IPS DF 19.7 (cell line): ENCODE data around the gene PTPRM.

Experiments
- DNase-seq: peaks from one replicate; pipeline ENCODE4 v3.0.0-alpha.2; 2013; ENCODE audit warnings: low read depth, low spot score

Gene PTPRM

GRCh38 chr18:7600036-7600435 lies 32.9 kb downstream of the PTPRM start:
- no peak for DNase-seq

GRCh38 chr18:7600528-7601245 lies 33.6 kb downstream of the PTPRM start:
- DNase-seq: no peak

DNA sequence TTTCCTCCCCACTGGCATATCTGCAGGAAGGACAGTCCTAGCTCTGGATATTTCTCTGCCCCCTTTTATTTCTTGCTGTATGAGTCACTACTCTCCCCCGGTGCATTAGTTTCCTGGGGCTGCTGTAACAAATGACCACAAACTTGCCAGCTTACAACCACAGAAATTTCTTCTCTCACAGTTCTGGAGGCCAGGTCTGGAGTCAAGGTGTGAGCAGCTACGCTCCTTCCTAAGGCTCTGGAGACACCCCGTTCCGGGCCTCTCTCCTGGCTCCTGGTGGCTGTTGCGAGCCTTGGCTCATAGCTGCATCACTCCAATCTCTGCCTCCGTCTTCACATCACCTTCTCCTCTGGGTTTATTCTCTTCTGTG lies 34.1 kb downstream of the PTPRM start:
- DNase-seq: no peak

GRCh38 chr18:7601936-7602335 lies 34.8 kb downstream of the PTPRM start:
- no peak for DNase-seq

- no peak for DNase-seq
Observed at GRCh38 chr18:7603259-7604000, 36.3 kb downstream of the PTPRM start.

DNA sequence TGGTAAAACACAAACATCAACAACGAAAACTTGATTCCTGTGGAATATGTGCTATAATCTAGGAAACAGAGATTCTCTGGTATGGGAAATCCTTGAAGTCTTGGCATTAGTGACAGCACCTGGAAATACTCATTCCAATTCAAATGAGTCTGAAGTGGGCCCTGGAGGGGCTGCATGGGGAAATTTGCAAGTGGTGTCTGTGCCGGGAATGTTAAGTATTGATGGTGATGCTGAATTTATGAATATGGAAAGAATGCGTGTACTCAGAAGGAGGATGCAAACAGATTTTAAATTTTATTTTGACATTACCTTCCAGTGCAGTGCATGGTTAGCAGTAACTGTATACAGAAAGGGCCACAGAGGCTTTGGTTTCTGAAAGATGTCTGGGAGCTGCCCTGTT lies 37.2 kb downstream of the PTPRM start:
- DNase-seq: no peak

DNA sequence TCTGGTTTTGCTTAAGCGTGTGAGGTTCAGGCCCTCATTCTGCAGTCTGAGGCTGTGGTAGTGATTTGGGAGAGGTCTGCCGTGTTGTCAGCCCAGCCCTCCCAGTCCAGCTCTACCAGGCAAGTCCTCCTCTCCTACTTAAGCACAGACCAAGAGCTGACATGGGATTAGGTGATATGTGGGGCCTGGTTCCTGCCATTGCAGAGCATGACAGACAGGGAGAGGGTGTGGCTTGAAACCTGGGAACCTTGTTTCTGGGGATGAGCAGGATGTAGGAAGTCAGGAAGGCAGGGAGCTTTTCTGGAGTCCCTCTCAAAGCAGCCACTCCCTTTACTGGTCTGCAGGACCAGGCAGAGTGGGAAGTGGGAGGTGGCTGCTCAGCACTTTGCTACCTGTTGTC lies 38.6 kb downstream of the PTPRM start:
- no peak for DNase-seq

GRCh38 chr18:7607540-7608173 lies 40.5 kb downstream of the PTPRM start:
- DNase-seq: no peak

DNA sequence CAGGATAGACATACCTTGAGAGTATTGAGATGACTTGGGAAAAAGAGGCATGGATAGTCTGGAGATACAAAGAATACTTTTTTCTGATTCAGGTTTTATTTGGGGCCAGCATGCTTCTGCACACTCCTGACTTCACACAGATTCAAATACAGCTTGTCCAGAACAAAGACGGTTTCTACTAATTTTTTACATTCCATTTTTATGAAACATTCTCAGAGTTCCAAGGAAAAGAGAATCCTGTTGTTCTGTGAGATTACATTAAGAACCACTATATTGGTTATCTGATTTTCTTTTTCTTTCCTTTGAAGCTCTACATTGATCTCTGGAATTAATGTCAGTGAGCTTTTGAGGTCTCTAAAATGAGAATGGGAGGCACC lies 41.0 kb downstream of the PTPRM start:
- DNase-seq: no peak

GRCh38 chr18:7608781-7609201 lies 41.7 kb downstream of the PTPRM start:
- no peak for DNase-seq

- no peak for DNase-seq
Observed at GRCh38 chr18:7609617-7610016, 42.5 kb downstream of the PTPRM start.

DNA sequence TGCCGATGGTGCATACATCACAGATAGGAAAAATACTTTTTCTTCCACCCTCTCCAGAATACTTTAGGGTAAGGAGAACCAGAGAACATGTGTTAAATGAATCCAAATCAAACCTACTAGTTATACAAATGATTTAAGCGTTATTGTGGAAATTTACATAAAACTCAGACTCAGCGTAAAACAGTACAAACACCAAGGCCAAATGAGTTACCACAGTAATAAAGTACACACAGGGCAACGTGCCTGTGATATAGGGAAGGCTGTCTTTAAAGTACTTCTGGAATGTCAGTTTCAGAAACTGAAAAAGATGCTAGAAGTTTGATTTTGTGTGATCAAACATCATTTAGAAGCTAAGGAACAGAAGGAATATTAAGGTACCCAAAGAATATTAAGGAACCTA lies 46.9 kb downstream of the PTPRM start:
- no peak for DNase-seq

DNA sequence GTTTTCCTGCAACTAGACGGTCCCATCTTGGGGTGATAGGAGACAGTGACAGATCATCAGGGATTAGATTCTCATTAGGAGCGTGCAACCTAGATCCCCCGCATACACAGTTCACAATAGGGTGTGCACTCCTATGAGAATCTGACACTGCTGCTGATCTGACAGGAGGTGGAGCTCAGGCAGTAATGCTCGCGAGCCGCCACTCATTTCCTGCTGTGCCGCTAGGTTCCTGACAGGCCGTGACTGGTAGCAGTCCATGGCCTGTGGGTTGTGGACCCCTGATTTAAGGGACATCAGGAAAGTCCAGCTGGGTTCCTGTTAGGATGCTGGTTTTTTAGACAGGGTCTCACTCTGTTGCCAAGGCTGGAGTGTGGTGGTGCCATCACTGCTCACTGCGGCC lies 48.7 kb downstream of the PTPRM start:
- DNase-seq: no peak

- no peak for DNase-seq
Observed at GRCh38 chr18:7616661-7617060, 49.5 kb downstream of the PTPRM start.

- no peak for DNase-seq
Observed at GRCh38 chr18:7617738-7618422, 50.8 kb downstream of the PTPRM start.

DNA sequence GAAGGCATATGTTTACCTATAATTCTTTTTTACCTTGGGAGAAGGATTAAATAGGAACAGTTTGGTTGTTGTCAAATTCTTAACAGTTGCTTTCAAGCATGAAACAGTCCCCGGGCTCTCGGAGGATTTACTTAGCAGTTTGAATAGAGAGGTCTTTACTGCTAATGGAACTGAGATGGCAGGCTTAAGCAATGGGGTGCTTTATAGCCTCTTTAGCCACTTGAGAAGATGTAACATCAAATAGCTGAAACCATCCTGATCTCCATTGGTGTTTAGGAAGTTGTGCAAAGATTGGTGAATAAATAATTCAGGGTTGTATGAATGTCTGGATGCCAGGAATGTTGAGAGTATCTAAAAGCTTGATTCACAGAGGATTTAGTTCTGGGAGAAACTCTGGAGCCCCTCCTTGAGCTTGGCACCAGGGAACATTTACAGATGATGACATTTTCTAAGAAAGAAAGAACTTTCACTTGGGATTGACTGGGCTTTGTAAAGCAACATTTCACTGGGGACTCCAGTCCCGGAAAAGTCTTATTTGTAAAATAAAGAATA lies 51.9 kb downstream of the PTPRM start:
- no peak for DNase-seq

- no peak for DNase-seq
Observed at GRCh38 chr18:7619676-7620075, 52.6 kb downstream of the PTPRM start.

GRCh38 chr18:7622721-7623120 lies 55.6 kb downstream of the PTPRM start:
- DNase-seq: no peak

DNA sequence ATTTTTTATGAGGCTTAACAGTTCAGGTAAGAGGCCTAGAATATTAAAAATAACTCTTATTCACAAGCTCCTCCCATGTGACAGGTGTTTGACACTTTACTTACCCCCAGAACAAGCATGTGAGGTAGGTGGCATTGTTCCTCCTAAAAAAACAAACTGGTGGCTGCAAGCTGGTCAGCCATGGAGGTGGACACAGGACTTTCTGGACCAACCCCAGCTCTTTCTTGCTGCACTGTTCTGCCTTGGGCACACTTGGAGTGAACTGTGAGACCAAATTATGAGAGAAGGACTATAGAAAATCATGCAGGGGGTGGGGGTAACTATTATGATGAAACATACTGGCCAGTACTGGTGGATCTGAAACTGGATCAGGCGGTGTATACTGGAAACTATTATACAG lies 56.6 kb downstream of the PTPRM start:
- DNase-seq: no peak

- no peak for DNase-seq
Observed at GRCh38 chr18:7624697-7625096, 57.6 kb downstream of the PTPRM start.

- DNase-seq: no peak
Observed at GRCh38 chr18:7626175-7626921, 59.2 kb downstream of the PTPRM start.
